ENCODE data around the gene KIAA0232. TPM values are rescaled to one million over a fixed set of nuclear protein-coding genes. Genes with fewer than 3 reads are reported as not detected.

The KIAA0232 gene
- total and polyA plus RNA-seq, 4 donors: 8.9 to 34.4 (median 18.5) TPM

GRCh38 chr4:6854098-6854744 lies 71.7 kb downstream of the KIAA0232 start:
- Histone ChIP-seq H3K36me3 (ENCODE audit: control insufficient read depth in 4 of 4, insufficient read depth in 3 of 4, low read depth in 1 of 4, low read length in 3 of 4) (peaks cover 2 to 24% (median 5%) of the 10 kb centered on the region in 4 donors), H3K27me3 (ENCODE audit: control insufficient read depth in 4 of 4, insufficient read depth in 4 of 4, low read length in 3 of 4) (no peaks in the 10 kb centered on the region), H3K27ac (ENCODE audit: low read depth in 1 of 2, low read length in 2 of 2) (no peak overlapping the region), H3K9ac (ENCODE audit: low read depth in 1 of 2, low read length in 2 of 2) (no peak overlapping the region), H3K9me3 (ENCODE audit: control insufficient read depth in 4 of 4, low read length in 3 of 4) (peaks cover 0 to 2% (median under 1%) of the 10 kb centered on the region in 4 donors), H3K4me1 (ENCODE audit: control insufficient read depth in 4 of 4, insufficient read depth in 4 of 4, low read length in 3 of 4) (peaks cover 3 to 7% (median 4%) of the 10 kb centered on the region in 4 donors), H3K4me3 (ENCODE audit: low read depth in 1 of 3, low read length in 3 of 3) (no peak overlapping the region)
- TF ChIP-seq ZBTB33 (IDR thresholded peaks at IDR 0.05) (no peak), MAX (IDR thresholded peaks at IDR 0.05) (no peak), TAF1 (conservative IDR thresholded peaks at IDR 0.05) (no peak), REST (IDR thresholded peaks at IDR 0.05) (no peak), HNF4A (conservative IDR thresholded peaks at IDR 0.05) (no peak), YY1 (IDR thresholded peaks at IDR 0.05) (no peak), JUND (IDR thresholded peaks at IDR 0.05) (no peak)
- 96% methylated on average over 7 of the region's 7 CpGs for WGBS
- DNase-seq (ENCODE audit: low spot score): no peak

GRCh38 chr4:6855692-6856297 lies 73.3 kb downstream of the KIAA0232 start:
- H3K4me1 ChIP-seq (ENCODE audit: control insufficient read depth in 4 of 4, insufficient read depth in 4 of 4, low read length in 3 of 4): peaks cover 3 to 7% (median 4%) of the 10 kb centered on the region in 4 donors
- no peak for DNase-seq (ENCODE audit: low spot score)
- H3K9me3 ChIP-seq (ENCODE audit: control insufficient read depth in 4 of 4, low read length in 3 of 4): peaks cover 0 to 2% (median under 1%) of the 10 kb centered on the region in 4 donors
- TF ChIP-seq SP1 (IDR thresholded peaks at IDR 0.05) (no peak), NR2F2 (IDR thresholded peaks at IDR 0.05) (no peak), HNF4G (IDR thresholded peaks at IDR 0.05) (no peak), CTCF (IDR thresholded peaks at IDR 0.05; ENCODE audit: low read depth, low read length, missing input control) (no peak), RXRA (IDR thresholded peaks at IDR 0.05) (peak in 1 of 2 donors; percentile 34), TAF1 (conservative IDR thresholded peaks at IDR 0.05) (no peak), ZBTB33 (IDR thresholded peaks at IDR 0.05) (no peak), FOXA2 (IDR thresholded peaks at IDR 0.05) (no peak), HNF4A (conservative IDR thresholded peaks at IDR 0.05) (peak; percentile 24 to 50), RAD21 (IDR thresholded peaks at IDR 0.05) (peak in 1 of 2 donors; percentile 6), YY1 (IDR thresholded peaks at IDR 0.05) (no peak)
- H3K27me3 ChIP-seq (ENCODE audit: control insufficient read depth in 4 of 4, insufficient read depth in 4 of 4, low read length in 3 of 4): no peaks in the 10 kb centered on the region
- no peak overlapping the region for H3K9ac ChIP-seq (ENCODE audit: low read depth in 1 of 2, low read length in 2 of 2)
- 63% methylated on average over 11 of the region's 11 CpGs for WGBS
- H3K36me3 ChIP-seq (ENCODE audit: control insufficient read depth in 4 of 4, insufficient read depth in 3 of 4, low read depth in 1 of 4, low read length in 3 of 4): peaks cover 5 to 31% (median 9%) of the 10 kb centered on the region in 4 donors
- peak overlapping the region; percentile 2 to 14 for H3K27ac ChIP-seq (ENCODE audit: low read depth in 1 of 2, low read length in 2 of 2)
- H3K4me3 ChIP-seq (ENCODE audit: low read depth in 1 of 3, low read length in 3 of 3): no peak overlapping the region
